HFFc6 (cell line): ENCODE results near the gene DHRS9. TPM values are rescaled to one million over a fixed set of nuclear protein-coding genes. Genes with fewer than 3 reads are reported as not detected.

Experiments
- DNase-seq: peaks from one replicate; pipeline ENCODE4 v3.0.0-alpha.2; 2018
- H3K27ac Mint-ChIP-seq: 2 replicates; pipeline ENCODE4 v1.8.0; 2020; ENCODE audit warnings: mild to moderate bottlenecking, mixed read lengths
- H3K27me3 Mint-ChIP-seq: 2 replicates; pipeline ENCODE4 v1.8.0; 2021; ENCODE audit warnings: mild to moderate bottlenecking, moderate library complexity, mixed read lengths; ENCODE audit not compliant: insufficient read depth
- H3K36me3 Mint-ChIP-seq: 2 replicates; pipeline ENCODE4 v1.8.0; 2021; ENCODE audit warnings: low read depth, mixed read lengths
- H3K4me1 Mint-ChIP-seq: 2 replicates; pipeline ENCODE4 v1.8.0; 2020; ENCODE audit warnings: low read depth, mixed read lengths
- H3K4me3 Mint-ChIP-seq: 2 replicates; pipeline ENCODE4 v1.8.0; 2020; ENCODE audit warnings: mild to moderate bottlenecking, moderate library complexity, mixed read lengths
- H3K9me3 Mint-ChIP-seq: 2 replicates; pipeline ENCODE4 v1.8.0; 2020; ENCODE audit warnings: mild to moderate bottlenecking, mixed read lengths
- CTCF ChIP-seq: fragments of 200-600 bp; sonication (generic); IDR thresholded peaks from 2 replicates; pipeline ENCODE4 v1.5.0; 2021; ENCODE audit warnings: antibody characterized with exemption, mild to moderate bottlenecking
- total RNA-seq, 6 experiments: library from RNA; stranded (reverse); fragmentation: NEBNext Ultra II Directional; extraction: Animal tissue kit (Norgen Biotek cat#: 25700); gene quantifications; 2 replicates in 1 of 6; 3 replicates in 5 of 6; pipeline ENCODE4 v1.2.3, GENCODE V29; 2021

Gene DHRS9
- total RNA-seq, 6 experiments from 2014 or later = not detected

DNA sequence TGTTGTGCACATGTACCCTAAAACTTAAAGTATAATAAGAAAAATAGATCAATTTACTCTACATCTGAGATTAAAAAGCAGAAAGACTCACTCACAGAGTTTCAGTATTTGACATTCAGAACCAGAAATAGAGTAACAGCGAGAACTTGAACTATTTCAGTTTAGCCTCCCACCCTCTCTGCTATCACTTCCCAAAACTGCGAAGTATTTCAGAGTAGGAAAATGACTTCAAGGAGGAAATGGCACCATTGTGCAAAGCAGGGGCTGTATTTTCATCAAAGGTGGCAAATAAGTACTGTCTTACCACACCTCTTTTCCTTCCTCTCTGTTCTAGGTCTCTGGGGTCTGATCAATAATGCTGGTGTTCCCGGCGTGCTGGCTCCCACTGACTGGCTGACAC is 13.6 kb downstream of the DHRS9 start:
- H3K4me3 Mint-ChIP-seq = no peak overlapping the region
- no peak for TF ChIP-seq CTCF
- H3K9me3 Mint-ChIP-seq = peaks cover 40% of the 10 kb centered on the region
- H3K4me1 Mint-ChIP-seq = no peaks in the 10 kb centered on the region
- no peaks in the 10 kb centered on the region for H3K27me3 Mint-ChIP-seq
- H3K27ac Mint-ChIP-seq = no peak overlapping the region
- H3K36me3 Mint-ChIP-seq = no peaks in the 10 kb centered on the region
- no peak for DNase-seq

GRCh38 chr2:169086893-169087467 is 17.6 kb downstream of the DHRS9 start:
- TF ChIP-seq CTCF = no peak
- no peak for DNase-seq

GRCh38 chr2:169087757-169088379 is 18.5 kb downstream of the DHRS9 start:
- H3K36me3 Mint-ChIP-seq = no peaks in the 10 kb centered on the region
- H3K27ac Mint-ChIP-seq = no peak overlapping the region
- H3K9me3 Mint-ChIP-seq = peaks cover 40% of the 10 kb centered on the region
- H3K4me1 Mint-ChIP-seq = no peaks in the 10 kb centered on the region; the same call in 1 of the 2 replicates
- no peak overlapping the region for H3K4me3 Mint-ChIP-seq
- TF ChIP-seq CTCF = no peak
- H3K27me3 Mint-ChIP-seq = no peaks in the 10 kb centered on the region
- DNase-seq = no peak

More at GRCh38 chr2:169086893-169087467, 17.6 kb downstream of the DHRS9 start:
- no peaks in the 10 kb centered on the region for H3K27me3 Mint-ChIP-seq
- no peaks in the 10 kb centered on the region; the same call in 1 of the 2 replicates for H3K4me1 Mint-ChIP-seq
- H3K9me3 Mint-ChIP-seq = peaks cover 38% of the 10 kb centered on the region
- no peak overlapping the region for H3K4me3 Mint-ChIP-seq
- H3K27ac Mint-ChIP-seq = no peak overlapping the region
- H3K36me3 Mint-ChIP-seq = no peaks in the 10 kb centered on the region

DNA sequence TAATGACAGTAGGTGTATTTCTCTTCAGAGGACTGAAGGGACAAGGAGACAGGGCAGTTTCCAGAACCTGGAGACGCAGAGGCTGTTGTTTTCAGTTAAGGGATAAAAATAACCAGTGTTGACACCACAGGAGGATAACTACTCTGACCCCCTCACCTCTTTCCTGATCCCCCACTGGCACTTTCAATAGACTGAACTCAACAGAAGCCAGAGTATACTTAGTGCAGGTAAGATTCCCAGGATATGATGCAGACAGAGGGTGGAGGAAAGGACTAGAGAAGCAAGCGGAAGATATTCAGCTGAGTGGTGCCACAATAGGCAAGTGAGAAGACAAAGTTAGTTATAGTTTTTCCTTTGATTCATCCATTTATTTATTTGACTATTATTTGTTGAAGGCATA is 19.8 kb downstream of the DHRS9 start:
- no peak for TF ChIP-seq CTCF
- Mint-ChIP-seq H3K36me3 (no peaks in the 10 kb centered on the region), H3K27ac (no peak overlapping the region), H3K4me1 (no peaks in the 10 kb centered on the region; the same call in 1 of the 2 replicates), H3K27me3 (no peaks in the 10 kb centered on the region), H3K4me3 (no peak overlapping the region), H3K9me3 (peaks cover 41% of the 10 kb centered on the region)
- DNase-seq = no peak

DNA sequence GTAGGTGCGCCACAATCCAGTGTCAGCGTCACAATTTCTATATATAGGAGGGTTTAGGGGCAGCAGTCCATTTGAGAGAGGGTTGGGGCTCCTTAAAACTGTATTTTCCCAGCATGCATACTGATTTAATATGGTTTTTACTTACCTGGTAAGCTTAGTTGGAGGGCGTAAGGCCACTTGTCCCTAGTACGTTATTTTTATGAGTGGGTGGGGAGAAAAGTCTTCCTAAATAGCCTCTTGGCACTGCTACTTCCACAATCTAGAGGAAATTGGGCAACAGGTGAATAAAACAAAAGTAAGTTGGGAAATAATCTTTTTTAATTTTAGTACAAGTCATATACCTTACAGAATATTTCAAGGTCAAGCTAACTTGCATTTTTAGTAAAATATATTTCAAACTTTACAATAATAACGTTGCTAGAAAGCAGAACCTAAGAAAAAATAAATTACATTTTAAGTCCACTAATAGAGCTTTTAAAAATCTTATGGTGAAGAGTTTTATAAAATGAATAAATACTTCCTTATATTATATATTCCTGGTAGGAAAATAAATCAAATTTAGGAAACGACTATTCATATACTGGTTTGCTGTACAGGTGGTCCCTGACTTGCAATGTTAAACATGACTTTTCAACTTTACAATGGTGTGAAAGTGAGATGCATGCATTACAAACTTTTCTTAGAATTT is 20.9 kb downstream of the DHRS9 start:
- H3K27me3 Mint-ChIP-seq = no peaks in the 10 kb centered on the region

More for the DNA sequence above, 20.9 kb downstream of the DHRS9 start:
- H3K27ac Mint-ChIP-seq = no peak overlapping the region
- no peak overlapping the region for H3K4me3 Mint-ChIP-seq
- H3K9me3 Mint-ChIP-seq = peaks cover 34% of the 10 kb centered on the region
- no peak for DNase-seq
- H3K4me1 Mint-ChIP-seq = peaks cover 2% of the 10 kb centered on the region
- no peaks in the 10 kb centered on the region for H3K36me3 Mint-ChIP-seq
- TF ChIP-seq CTCF = no peak
